GM18505 (cell line): ENCODE measurements around the gene ADAMTSL1.

Source experiments
- ATAC-seq: cut with Tn5 transposase; IDR thresholded peaks from one replicate; pipeline ENCODE4 v1.9.1; 2021; ENCODE audit not compliant: unreplicated experiment
- POLR2A ChIP-seq: IDR thresholded peaks from 4 replicates; pipeline ENCODE4 v1.6.1; 2011; ENCODE audit warnings: borderline replicate concordance; ENCODE audit not compliant: insufficient read depth, insufficient read length; ENCODE audit errors: extremely low read depth

The ADAMTSL1 gene

DNA sequence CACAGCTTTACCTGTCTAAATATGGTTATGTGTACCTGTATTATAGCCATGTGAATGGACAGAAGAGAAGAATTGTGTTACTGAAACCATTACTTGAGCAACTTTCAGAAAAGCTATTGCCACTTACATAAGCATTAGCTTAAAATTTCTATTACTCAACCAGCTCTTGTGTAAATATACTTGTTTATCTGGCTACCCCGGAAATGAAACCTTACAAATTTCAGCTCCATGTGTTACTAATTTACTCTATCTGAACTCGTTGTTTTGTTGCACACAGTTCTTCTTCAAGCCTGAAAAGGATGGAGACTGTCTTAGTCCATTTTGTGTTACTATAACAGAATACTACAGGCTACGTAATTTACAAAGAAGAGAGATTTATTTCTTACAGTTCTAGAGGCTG lies 22.5 kb upstream of the ADAMTSL1 start:
- no peak for TF ChIP-seq POLR2A
- ATAC-seq: no peak

DNA sequence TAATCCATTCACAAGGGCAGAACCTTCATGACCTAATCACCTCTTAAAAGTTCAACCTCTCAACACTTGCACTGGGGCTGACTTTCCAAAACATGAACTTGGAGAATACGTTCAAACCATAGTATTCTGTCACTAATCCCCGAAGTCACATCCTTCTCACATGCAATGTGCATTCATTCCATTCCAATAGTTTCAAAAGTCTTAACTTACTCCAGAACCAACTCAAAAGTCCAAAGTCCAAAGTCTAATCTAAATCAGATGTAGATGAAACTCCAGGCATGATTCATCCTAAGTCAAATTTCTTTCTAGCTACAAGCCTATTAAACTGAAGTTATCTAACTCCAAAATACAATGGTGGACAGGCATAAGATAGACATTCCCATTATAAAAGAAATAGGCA lies 21.7 kb upstream of the ADAMTSL1 start:
- no peak for TF ChIP-seq POLR2A
- ATAC-seq: no peak

DNA sequence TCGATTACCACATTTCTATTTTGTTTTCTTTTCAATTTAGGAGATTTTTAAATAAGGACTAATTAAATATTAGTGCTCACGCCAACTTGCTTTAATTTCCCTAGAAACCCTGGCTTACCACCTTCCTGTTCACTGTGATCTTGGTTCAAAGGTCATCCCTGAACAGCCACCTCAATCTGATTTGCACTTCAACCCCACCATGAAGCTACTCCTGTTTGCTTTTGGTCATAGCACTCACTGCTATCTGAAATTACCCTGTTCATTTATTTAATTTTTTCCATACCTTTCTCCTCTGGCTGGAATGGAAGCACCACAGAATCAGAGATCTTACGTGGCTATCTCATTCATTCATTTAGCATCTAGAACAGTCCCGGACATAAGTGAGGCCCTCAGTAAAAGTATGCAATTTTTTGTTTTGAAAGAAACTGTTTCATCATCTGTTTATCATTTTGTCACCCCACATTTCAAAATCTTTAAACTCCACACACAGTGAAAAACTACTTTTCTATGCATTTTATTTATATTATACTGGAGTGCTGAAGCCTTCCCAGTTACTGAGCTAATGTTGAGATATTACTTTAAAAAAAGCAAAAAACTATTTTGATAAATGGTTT lies 17.2 kb upstream of the ADAMTSL1 start:
- no peak for ATAC-seq
- TF ChIP-seq POLR2A: no peak

DNA sequence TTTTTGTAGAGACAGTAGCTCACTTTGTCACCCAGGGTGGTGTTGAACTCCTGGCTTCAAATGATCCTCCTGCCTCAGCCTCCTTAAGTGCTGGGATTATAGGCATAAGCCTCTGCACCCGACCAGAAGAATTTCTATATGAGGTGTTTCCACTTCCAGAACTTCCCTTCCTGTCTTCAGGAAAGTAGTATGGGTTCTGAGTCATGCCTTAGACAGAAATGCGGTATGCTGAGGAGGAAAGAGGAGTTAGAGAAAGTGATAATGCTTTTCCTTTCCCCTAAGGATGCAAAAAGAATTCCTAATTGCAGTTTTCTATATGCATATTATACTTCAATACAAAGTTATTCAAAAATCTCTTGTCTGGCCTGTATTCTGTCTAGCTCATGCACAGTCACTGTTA lies 16.4 kb upstream of the ADAMTSL1 start:
- ATAC-seq: no peak
- no peak for TF ChIP-seq POLR2A

DNA sequence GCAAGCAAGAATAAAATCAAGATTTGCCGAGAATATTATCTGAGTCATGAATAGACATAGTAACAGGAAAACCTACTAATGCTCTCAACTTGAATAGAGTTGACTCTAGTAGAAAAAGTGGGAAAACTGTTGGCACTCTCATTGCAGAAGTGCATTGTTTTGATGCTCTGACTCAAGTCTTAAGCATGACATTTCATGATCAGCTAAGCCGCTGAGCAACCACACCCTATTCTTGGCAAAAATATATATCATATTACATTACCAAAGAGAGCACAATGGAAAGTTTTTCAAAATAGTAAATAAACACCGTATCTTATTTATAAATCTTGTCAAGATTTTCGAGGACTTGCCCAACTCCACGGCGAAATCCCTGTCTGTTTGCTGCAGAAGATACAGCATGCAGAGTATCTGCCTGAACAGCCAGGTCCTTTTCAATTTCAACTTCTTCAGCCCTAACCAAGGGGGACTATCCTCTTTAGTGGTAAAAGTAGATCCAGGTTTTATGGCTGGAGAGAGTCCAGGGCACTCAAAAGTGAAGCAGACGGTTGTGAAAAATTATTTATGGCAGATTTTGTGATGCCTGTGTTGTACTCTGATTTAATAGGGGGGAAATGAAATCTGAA lies 13.9 kb upstream of the ADAMTSL1 start:
- no peak for TF ChIP-seq POLR2A
- no peak for ATAC-seq

DNA sequence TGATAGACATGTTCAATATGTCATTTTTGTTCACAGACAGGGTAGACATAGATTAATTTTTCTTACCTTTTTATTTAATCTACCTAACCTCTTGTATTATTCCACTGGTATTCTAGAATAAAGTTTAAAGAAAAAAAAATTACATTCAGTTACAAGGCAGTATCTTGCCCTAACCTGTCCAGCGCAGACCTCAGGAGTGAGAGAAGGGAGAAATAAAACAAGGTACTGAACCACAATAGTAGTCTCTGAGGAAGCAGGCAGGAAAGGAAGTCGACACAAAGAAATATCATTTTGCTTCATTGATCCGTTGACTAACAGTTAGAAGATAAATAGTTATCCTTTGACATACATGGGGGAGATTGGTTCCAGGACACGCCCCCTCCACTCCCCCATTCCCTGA lies 12.5 kb upstream of the ADAMTSL1 start:
- ATAC-seq: no peak
- no peak for TF ChIP-seq POLR2A

DNA sequence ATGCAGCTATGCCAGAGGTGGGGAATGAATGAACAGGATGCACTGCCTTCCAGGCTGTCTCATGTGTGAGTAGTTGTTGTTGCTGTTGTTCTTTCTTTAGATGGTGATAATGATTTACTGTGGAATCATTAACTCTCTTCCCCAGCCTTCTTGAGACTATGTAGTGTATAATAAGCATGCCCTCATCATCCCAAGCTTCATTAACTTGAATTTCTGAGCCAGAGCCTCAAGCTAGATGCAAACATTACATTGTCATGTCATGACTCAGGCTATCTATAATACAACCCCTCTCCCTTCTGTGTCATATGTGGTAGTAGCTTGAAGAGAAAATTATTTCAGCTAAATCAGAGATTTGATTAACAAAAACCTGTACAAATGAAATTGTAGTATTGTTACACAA lies 10.0 kb upstream of the ADAMTSL1 start:
- no peak for ATAC-seq
- no peak for TF ChIP-seq POLR2A

DNA sequence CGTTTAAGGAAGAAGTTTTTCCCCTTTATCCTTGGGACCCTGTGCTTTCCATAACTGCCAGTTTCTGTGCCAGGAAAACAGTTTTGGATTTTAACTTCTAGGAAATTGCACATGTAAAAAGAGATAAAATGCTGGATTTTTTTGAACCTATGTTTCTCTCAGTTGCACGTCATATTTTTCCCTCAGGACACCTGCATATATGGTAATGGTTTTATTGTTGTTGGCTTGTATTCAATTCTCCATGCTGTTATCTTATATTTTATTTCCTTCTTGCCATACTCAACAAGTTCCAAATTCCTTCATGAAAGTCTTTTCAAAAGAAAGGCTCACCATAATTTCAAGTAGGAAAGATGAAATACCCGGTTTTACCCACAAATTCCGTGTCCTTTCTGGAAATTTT lies 7.9 kb upstream of the ADAMTSL1 start:
- ATAC-seq: no peak
- TF ChIP-seq POLR2A: no peak

DNA sequence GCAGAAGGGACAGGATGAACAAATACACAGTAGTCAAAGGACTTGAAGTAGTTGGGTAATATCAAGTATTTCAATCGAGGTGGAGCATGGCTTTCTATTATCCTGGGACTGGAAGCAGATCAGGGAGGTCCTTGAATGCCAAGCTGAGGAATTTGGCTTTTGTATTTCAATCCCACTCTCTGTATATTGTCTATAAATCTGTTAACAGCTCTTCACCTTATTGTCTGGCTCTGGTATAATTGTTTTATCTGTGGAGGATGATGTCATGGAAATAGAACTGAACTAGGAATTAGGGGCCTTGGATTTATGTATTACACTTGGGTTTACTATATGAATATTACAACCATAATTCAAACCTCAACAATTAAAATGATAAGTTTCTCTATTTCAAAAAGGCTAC lies 6.3 kb upstream of the ADAMTSL1 start:
- no peak for ATAC-seq
- no peak for TF ChIP-seq POLR2A

DNA sequence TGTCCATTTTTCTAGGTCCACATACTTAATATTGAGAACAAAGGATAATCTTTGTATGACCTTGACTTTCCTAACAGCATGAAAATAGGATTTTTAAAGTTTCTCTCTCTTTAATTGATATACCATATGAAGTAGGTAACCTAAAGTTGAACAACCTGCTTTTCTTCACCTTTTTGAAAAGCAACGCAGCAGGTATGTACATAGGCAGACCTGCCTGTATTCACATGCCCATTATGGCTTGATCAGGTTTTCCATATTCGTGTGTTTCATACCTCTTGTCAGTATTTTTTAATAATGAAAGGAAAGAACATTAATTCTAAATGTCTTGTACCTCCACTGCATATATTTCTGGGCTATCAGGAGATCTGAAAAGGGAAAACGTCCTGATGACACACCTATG lies 1.5 kb upstream of the ADAMTSL1 start:
- ATAC-seq: no peak
- TF ChIP-seq POLR2A: no peak

DNA sequence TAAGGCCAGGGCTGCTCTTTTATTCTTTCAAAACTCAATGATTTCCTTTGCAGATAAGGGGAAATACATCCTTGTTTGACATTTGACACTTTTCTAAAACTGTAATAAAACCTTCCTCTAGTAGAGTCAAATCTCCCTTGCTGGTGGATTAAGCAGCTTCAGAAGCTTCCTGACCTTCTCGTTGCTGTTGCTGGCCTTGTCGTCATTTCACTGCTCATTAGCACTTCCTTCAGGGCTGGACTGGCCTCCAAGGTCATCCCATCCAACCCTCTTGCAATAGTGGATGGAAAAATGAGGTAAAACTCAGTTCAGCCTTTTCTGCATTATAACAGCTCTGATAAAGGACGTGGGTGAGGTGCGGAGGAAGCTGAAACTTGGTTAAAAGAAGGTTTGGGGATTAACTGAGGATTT lies 1.1 kb upstream of the ADAMTSL1 start:
- no peak for TF ChIP-seq POLR2A
- ATAC-seq: no peak

DNA sequence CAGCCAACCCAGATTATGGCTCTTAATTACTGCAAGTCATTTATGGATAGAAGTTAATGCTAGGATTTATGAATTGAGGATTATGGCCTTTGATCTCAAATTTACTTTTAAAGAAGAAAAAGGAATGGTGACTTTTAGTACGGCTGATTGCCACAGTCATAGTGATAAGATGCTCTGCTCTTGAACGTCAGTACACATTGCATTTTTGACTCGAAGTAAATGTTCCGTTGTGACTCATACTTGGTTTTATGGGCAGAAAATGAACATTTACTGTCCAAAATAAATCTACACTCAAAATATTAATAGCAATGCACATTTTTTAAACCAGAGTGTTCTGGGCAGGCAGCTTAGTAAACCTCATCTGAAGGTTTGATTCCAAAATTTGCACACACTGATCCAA lies 830 bp downstream of the ADAMTSL1 start:
- TF ChIP-seq POLR2A: no peak
- no peak for ATAC-seq

DNA sequence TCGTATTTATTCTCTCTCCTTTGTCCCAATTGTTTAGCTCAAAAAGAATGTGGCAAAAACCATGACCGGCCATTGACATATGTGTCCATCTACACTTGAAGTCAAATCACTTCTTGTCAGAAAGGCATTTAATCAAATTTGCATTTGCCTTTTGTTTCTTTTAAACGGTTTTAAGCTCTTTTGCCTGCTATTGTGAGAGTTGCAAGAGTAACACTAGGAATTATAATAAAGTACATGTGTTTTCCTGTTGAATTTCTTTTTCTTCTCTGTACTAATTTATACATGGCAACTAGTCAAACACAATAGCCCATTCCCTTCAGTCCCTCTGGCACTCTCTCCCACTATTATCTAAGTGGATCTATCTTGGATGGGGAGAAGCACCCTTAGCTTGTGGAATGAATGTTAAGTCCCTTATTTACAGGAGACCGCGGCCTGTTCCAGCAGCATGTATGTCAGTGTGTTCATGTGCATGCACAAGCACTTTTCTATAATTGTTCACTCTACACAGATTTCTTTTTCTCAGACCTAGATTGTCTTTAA lies 3.2 kb downstream of the ADAMTSL1 start:
- TF ChIP-seq POLR2A: no peak
- ATAC-seq: no peak

DNA sequence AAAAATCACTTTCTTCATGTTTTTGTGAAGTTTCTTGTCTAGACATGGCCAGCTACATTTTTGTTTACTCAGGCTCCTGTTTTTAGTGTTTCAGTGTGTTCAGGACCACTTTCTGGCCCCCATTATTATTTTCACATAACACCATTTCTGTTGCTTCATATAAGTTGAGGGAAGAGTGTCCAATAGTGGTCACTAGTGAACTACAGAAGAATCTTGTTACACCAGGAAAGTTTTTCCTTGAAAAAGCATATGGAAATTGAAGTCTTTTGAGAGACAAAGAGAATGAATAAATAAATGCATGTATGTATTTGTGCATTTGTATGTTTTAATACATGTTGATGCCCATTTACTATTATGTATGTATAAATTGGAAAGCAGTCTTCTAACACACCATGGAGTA lies 3.8 kb downstream of the ADAMTSL1 start:
- ATAC-seq: no peak
- no peak for TF ChIP-seq POLR2A

DNA sequence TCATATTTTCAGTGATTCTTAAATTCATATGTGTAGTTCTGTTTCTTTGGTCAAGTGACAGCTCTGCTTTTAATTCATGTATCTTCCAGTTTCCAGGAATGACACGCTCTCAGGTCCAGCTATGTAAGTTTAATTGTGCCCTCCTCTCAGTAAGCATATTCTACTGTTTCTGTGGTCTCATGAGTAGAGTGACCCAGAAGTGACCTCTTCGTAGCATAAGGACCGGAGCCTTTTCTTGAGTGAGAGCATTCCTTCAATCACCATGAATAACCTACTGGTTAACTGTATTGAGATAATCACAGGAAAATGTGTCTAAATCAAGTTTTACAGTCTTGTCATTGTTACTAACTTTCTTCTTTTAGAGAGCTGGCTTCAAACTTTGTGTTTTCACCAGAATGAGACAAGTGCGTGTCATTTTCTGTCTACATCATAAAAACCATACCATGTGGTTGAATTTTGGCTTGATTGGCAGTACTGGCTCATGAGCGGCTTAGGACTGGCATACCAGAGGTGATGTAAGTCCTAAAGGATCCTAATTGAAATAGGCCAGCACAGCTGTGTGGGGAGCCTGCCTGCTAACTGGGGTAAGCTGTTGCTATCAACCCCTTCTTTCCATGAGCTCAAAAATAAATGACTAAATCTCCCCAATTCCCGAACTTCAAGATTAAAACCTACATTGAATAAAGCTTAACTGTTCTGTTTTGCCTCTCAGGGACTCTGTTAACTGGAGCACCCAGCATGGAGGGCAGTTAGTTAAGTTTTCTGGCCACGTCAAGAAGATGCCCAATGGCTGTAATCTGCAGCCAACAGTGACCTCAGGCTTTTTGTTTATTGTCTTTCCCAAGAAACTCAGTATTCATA lies 4.8 kb downstream of the ADAMTSL1 start:
- ATAC-seq: no peak
- TF ChIP-seq POLR2A: no peak

DNA sequence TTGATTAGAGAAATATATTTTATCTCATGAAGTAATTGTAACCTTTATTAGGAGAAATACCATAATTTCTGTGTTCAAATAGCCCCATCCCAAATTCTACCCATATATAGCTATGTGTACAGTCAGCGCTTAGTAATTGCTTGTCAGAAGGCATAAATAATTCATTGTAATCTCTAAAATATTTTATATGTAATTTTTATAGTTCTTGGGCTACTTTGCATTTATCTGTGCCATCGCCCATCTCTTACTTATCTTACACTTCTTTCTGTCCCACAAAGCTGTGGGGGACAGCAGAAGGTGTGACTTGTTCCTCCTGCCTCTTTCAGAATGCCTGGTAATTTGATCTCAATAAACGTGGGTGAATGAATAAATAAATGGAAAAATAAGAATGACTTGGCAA lies 5.5 kb downstream of the ADAMTSL1 start:
- no peak for TF ChIP-seq POLR2A
- ATAC-seq: no peak
